ENCODE results near the gene MMD2. TPM values are rescaled to one million over a fixed set of nuclear protein-coding genes. Genes with fewer than 3 reads are reported as not detected.

MMD2 gene
- total and polyA plus RNA-seq, 2 experiments from 2014 or later, result not detected

DNA sequence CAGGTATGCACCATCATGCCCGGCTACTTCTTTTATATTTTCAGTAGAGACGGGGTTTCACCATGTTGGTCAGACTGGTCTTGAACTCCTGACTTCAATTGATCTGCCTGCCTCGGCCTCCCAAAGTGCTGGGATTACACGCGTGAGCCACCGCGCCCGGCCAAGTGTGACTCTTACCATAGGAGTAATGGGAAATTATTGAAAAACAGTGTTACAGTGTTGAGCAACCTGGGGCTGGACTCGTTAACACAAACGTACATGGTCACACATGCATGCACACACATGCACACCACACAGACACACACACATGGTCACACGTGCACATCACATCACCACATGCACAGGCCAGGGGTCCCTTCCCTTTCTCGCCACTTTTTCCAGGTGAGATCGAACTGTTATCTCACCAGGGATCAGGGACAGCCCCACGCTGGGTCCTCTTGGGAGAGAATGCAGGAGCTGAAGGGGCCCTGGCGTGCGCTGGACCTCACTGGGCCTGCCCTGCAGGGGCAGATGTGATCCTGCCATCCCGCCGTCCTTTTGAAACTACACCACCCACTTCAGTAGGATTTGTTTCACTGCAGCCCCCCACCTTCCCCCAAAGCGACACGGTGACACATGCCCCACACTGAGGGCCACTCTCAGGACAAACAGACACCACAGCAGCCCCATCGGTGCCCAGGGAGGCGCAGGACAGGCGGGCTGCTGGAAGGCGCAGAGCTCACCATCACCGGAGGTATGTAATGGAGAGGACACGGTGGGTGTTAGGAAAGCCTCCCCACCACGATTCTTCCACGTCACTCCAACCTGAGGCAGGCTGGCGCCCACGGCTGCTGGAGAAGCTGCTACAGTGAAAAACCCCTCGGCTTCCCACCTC, 85.7 kb downstream of the MMD2 start:
- Histone ChIP-seq H3K79me2 (no peaks in the 10 kb centered on the region), H3K4me2 (no peak overlapping the region), H3K9me2 (replicated peaks; ENCODE audit: insufficient read depth) (no peaks in the 10 kb centered on the region), H3K27ac (no peak overlapping the region), H2AFZ (no peak overlapping the region), H4K20me1 (ENCODE audit: insufficient read depth, poor library complexity, severe bottlenecking) (no peaks in the 10 kb centered on the region), H3K4me3 (no peak overlapping the region), H3K36me3 (replicated peaks; ENCODE audit: insufficient read depth, low read depth) (no peaks in the 10 kb centered on the region), H3K27me3 (no peaks in the 10 kb centered on the region), H3K4me1 (ENCODE audit: insufficient read depth) (peaks cover 3% of the 10 kb centered on the region), H3K9me3 (ENCODE audit: low read depth) (peaks cover 3% of the 10 kb centered on the region)
- TF ChIP-seq, protein P1, sequence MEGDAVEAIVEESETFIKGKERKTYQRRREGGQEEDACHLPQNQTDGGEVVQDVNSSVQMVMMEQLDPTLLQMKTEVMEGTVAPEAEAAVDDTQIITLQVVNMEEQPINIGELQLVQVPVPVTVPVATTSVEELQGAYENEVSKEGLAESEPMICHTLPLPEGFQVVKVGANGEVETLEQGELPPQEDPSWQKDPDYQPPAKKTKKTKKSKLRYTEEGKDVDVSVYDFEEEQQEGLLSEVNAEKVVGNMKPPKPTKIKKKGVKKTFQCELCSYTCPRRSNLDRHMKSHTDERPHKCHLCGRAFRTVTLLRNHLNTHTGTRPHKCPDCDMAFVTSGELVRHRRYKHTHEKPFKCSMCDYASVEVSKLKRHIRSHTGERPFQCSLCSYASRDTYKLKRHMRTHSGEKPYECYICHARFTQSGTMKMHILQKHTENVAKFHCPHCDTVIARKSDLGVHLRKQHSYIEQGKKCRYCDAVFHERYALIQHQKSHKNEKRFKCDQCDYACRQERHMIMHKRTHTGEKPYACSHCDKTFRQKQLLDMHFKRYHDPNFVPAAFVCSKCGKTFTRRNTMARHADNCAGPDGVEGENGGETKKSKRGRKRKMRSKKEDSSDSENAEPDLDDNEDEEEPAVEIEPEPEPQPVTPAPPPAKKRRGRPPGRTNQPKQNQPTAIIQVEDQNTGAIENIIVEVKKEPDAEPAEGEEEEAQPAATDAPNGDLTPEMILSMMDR (IDR thresholded peaks at IDR 0.05; ENCODE audit: poor library complexity), result no peak
- TF ChIP-seq EZH2phosphoT487 (IDR thresholded peaks at IDR 0.05; ENCODE audit: low read depth, severe bottlenecking, unreplicated experiment) (no peak), EZH2 (IDR thresholded peaks at IDR 0.05; ENCODE audit: borderline replicate concordance) (no peak)
- no peak for DNase-seq (ENCODE audit: low spot score)
- 85% methylated on average over 31 of the region's 31 CpGs for WGBS (ENCODE audit: low lambda C conversion rate, missing lambda C conversion rate)

DNA sequence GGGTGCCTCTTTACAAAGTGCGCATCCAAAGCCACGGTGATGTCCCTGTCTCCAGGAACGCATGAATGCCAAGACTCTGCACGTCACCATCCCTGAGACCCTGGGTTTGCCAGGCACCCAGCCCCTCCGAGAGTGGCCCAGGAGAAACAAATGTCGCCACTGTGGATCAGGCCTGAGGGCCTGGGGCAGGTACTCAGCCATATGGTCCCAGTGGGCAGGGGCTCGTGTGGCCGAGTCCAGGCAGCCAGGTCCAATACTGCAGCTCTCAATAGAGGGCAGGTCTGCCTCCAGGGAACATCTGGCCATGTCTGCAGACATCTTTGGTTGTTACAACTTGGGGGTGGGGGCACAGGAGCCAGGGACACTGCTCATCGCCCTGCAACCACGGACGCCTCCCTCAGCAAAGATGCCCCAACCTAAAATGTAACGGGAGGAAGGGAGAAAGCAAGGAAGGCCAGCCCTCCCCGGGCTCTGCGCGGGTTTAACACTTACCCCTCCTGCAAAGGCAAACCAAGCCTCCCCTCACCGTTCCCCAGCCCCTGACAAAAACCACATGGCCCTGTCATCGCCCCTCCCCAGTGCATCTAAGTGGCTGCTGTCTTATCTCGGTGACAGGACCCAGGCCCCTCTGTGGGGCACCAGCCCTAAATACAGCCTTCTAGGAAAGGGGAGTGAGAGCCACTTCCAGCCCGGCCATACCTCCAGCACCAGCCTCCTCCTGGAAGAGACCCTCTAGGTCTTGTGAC, 86.9 kb downstream of the MMD2 start:
- H3K27me3 ChIP-seq, result no peaks in the 10 kb centered on the region
- H3K4me2 ChIP-seq, result peak overlapping the region; percentile 58
- TF ChIP-seq EZH2 (IDR thresholded peaks at IDR 0.05; ENCODE audit: borderline replicate concordance) (no peak), EZH2phosphoT487 (IDR thresholded peaks at IDR 0.05; ENCODE audit: low read depth, severe bottlenecking, unreplicated experiment) (no peak)
- TF ChIP-seq, protein P1 (IDR thresholded peaks at IDR 0.05; ENCODE audit: poor library complexity), result no peak
- H3K36me3 ChIP-seq (replicated peaks; ENCODE audit: insufficient read depth, low read depth), result no peaks in the 10 kb centered on the region
- DNase-seq (ENCODE audit: low spot score), result no peak
- no peak overlapping the region for H2AFZ ChIP-seq
- H3K4me3 ChIP-seq, result no peak overlapping the region
- 47% methylated on average over 19 of the region's 19 CpGs for WGBS (ENCODE audit: low lambda C conversion rate, missing lambda C conversion rate)
- H3K9me3 ChIP-seq (ENCODE audit: low read depth), result peaks cover 3% of the 10 kb centered on the region
- no peaks in the 10 kb centered on the region for H3K79me2 ChIP-seq
- no peaks in the 10 kb centered on the region for H4K20me1 ChIP-seq (ENCODE audit: insufficient read depth, poor library complexity, severe bottlenecking)
- no peaks in the 10 kb centered on the region for H3K9me2 ChIP-seq (replicated peaks; ENCODE audit: insufficient read depth)
- peaks cover 3% of the 10 kb centered on the region for H3K4me1 ChIP-seq (ENCODE audit: insufficient read depth)
- no peak overlapping the region for H3K27ac ChIP-seq

DNA sequence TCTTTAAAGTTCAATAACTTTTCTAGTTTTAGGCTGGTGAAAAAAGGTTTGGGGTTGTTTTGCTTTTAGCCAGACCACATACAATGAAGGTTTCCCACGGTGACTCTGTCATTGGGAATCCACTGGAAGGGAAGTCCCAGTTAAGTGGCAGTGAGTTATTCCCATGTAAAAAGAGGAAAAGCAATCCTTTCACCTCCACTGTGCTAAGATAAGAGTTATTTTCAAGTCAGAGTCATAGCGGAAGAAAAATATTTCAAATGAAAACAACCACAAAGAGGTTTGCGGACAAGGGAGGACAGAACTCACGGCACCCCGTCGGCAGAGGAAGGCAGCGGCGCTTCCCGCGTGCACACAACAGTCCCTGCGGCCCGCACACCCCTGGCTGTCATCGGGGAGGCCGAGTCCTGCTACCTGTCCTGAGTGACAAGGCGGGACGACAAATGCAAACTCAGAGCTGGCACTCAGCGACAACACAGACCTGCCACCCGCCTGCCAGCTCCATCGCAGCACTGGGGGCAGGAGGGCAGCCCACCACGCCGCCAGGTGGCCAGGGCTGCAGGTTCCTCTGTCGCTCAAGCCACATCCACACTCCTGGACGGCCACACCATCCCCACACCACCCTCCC, 87.8 kb downstream of the MMD2 start:
- TF ChIP-seq EZH2 (IDR thresholded peaks at IDR 0.05; ENCODE audit: borderline replicate concordance), result no peak
- TF ChIP-seq, protein P1 (IDR thresholded peaks at IDR 0.05; ENCODE audit: poor library complexity), result no peak
- no peak for TF ChIP-seq EZH2phosphoT487 (IDR thresholded peaks at IDR 0.05; ENCODE audit: low read depth, severe bottlenecking, unreplicated experiment)
- H3K79me2 ChIP-seq, result no peaks in the 10 kb centered on the region
- H3K4me3 ChIP-seq, result no peak overlapping the region
- H3K27ac ChIP-seq, result no peak overlapping the region
- H3K4me1 ChIP-seq (ENCODE audit: insufficient read depth), result peaks cover 3% of the 10 kb centered on the region
- H3K36me3 ChIP-seq (replicated peaks; ENCODE audit: insufficient read depth, low read depth), result no peaks in the 10 kb centered on the region
- no peaks in the 10 kb centered on the region for H3K27me3 ChIP-seq
- no peak for DNase-seq (ENCODE audit: low spot score)
- H3K4me2 ChIP-seq, result no peak overlapping the region
- 76% methylated on average over 23 of the region's 23 CpGs for WGBS (ENCODE audit: low lambda C conversion rate, missing lambda C conversion rate)
- H3K9me3 ChIP-seq (ENCODE audit: low read depth), result peaks cover 3% of the 10 kb centered on the region
- H4K20me1 ChIP-seq (ENCODE audit: insufficient read depth, poor library complexity, severe bottlenecking), result no peaks in the 10 kb centered on the region
- no peak overlapping the region for H2AFZ ChIP-seq
- no peaks in the 10 kb centered on the region for H3K9me2 ChIP-seq (replicated peaks; ENCODE audit: insufficient read depth)

Measured in hepatocyte (in vitro differentiated cells).